Tibial artery (tissue), 4 donors: ENCODE data around the gene RECQL5.
A peak's percentile ranks its signal among the peaks of the same experiment; 100 is the strongest.

ENCODE experiments used
- DNase-seq, 2 donors: peaks; one replicate each; pipeline ENCODE4 v3.0.0-alpha.2; 2019
- H3K27ac ChIP-seq, 2 donors: fragments of 200-600 bp; sonication (generic) in 1 of 2; 1 replicate in 1 of 2; 2 replicates in 1 of 2; pipeline ENCODE4 v1.5.1; 2018 to 2019; ENCODE audit warnings: mild to moderate bottlenecking in 1 of 2
- H3K27me3 ChIP-seq, 2 donors: fragments of 200-600 bp; sonication (generic) in 1 of 2; one replicate each; pipeline versions ENCODE4 v1.5.1 to v1.6.0; 2016 to 2019
- H3K36me3 ChIP-seq, 3 donors: fragments of 200-600 bp; sonication (generic) in 2 of 3; one replicate each; pipeline ENCODE4 v1.5.1; 2016 to 2019; ENCODE audit warnings: mild to moderate bottlenecking in 2 of 3
- H3K4me1 ChIP-seq, 4 donors: fragments of 200-600 bp; sonication (generic) in 2 of 4; 1 replicate in 3 of 4; 2 replicates in 1 of 4; pipeline ENCODE4 v1.5.1; 2016 to 2019
- H3K4me3 ChIP-seq, 2 donors: fragments of 200-600 bp; sonication (generic) in 1 of 2; 1 replicate in 1 of 2; 2 replicates in 1 of 2; pipeline ENCODE4 v1.5.1; 2018 to 2019; ENCODE audit warnings: mild to moderate bottlenecking in 2 of 2
- H3K9me3 ChIP-seq, 3 donors: fragments of 200-600 bp; sonication (generic) in 1 of 3; one replicate each; pipeline ENCODE4 v1.5.1; 2016 to 2019
- intact Hi-C: fragments of 100-400 bp; cut with DNase I; formaldehyde crosslinking; loops from one replicate; pipeline ENCODE4 v1.15.0; 2023; ENCODE audit warnings: low total_unique reads
- TF ChIP-seq, protein P1 (sequence below), 2 experiments: fragments of 200-600 bp in 1 of 2; fragments of 450-650 bp in 1 of 2; IDR thresholded peaks; one replicate each; pipeline ENCODE4 v1.5.1; 2017 to 2019; ENCODE audit warnings: antibody characterized with exemption in 2 of 2, mild to moderate bottlenecking in 1 of 2, moderate library complexity in 1 of 2

RECQL5 gene

DNA sequence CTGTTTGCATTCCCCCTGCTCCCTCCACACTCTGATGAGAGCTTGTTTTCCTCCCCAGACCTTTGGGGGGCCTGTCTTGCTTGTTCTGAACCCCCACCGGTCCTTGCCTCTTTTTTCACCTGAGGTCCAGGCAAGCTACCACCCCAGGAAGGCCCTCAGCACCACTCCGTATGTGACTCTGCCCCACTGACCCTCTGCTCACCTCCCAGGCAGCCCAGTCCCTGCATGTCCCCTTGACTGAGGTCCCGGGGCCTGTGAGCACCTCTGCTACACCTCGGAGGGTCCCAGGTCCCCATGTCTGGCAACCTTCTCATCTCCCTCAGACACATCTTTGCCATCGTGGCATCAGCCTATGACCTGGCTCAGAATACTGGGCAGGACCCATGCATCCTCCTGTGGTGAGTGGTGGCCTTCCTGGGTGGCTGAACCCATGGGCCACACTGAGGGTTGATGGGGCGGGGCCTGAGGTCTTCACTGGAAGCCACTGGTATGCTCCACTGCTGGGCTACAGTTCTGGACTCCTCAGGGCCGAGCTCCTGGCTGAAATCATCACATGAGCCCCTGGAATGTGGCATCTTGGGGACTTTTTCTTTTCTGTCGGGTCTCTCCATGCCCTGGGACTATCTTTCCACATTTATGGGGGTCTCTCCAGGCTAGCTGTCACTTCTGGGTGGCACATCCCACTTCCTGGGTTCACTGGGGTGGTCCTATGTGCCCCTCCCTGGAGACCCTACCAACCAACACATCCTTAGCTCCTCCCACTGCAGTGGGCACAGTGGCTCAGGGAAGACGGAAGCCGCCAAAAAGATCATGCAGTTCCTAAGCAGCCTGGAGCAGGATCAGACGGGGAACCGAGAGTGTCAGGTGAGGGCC lies 75.9 kb downstream of the RECQL5 start:
- TF ChIP-seq, protein P1, sequence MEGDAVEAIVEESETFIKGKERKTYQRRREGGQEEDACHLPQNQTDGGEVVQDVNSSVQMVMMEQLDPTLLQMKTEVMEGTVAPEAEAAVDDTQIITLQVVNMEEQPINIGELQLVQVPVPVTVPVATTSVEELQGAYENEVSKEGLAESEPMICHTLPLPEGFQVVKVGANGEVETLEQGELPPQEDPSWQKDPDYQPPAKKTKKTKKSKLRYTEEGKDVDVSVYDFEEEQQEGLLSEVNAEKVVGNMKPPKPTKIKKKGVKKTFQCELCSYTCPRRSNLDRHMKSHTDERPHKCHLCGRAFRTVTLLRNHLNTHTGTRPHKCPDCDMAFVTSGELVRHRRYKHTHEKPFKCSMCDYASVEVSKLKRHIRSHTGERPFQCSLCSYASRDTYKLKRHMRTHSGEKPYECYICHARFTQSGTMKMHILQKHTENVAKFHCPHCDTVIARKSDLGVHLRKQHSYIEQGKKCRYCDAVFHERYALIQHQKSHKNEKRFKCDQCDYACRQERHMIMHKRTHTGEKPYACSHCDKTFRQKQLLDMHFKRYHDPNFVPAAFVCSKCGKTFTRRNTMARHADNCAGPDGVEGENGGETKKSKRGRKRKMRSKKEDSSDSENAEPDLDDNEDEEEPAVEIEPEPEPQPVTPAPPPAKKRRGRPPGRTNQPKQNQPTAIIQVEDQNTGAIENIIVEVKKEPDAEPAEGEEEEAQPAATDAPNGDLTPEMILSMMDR (IDR thresholded peaks at IDR 0.05) = no peak
- intact Hi-C loops = no loop called here
- H3K27me3 ChIP-seq = peaks cover 0 to 6% of the 10 kb centered on the region in 2 donors
- H3K4me3 ChIP-seq = no peak overlapping the region
- peaks cover 0 to 6% (median 0%) of the 10 kb centered on the region in 3 donors for H3K36me3 ChIP-seq
- peaks cover 0 to 27% (median 19%) of the 10 kb centered on the region in 4 donors for H3K4me1 ChIP-seq
- H3K27ac ChIP-seq = no peak overlapping the region
- DNase-seq = no peak
- H3K9me3 ChIP-seq = no peaks in the 10 kb centered on the region

DNA sequence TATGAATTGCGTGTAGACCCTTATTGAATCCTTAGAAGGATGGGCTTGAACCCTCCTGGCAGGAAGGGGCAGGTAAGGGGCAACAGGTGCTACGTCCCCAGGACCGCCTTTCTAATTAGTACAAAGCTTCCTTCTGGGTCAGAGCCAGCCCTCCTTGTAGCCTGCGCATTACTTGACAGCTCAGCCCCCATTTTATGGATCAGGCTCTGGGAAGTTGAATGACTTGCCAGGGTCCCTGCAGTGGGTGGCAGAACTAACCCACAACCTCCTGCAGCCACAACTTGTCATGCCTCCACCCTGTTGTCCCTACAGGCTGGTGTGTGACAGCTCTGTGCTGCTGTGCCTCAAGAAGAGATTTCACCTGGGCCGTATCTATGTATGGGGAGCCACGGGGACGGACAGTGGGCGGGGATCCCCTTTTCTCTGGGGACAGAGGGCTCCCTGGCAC lies 76.6 kb downstream of the RECQL5 start:
- Histone ChIP-seq H3K27me3 (peaks cover 0 to 6% of the 10 kb centered on the region in 2 donors), H3K27ac (no peak overlapping the region), H3K36me3 (peaks cover 0 to 3% (median 0%) of the 10 kb centered on the region in 3 donors), H3K9me3 (no peaks in the 10 kb centered on the region), H3K4me1 (peaks cover 0 to 27% (median 19%) of the 10 kb centered on the region in 4 donors), H3K4me3 (no peak overlapping the region)
- DNase-seq = no peak
- TF ChIP-seq, protein P1 (IDR thresholded peaks at IDR 0.05) = no peak
- intact Hi-C loops = no loop called here

DNA sequence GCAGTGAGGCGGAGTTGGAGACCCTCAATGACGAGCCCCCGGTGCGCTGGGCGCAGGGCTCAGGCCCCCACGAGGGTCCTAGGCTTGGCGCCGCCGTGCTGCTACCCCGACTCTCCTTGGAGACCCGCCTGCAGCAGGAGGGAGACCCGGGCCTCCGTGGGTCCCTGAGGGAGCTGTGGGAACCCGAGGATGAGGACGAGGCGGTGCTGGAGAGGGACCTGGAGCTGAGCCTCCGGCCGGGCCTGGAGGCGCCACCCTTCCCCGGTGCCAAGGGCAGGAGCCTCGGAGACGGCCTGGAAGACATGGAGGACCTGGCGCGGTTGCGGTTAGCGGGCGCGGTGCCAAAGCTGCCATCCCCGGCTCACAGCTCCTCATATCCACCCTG lies 77.0 kb downstream of the RECQL5 start:
- TF ChIP-seq, protein P1 (IDR thresholded peaks at IDR 0.05) = no peak
- peak overlapping the region; percentile 63 to 84 for H3K27ac ChIP-seq
- H3K4me3 ChIP-seq = peak overlapping the region; percentile 61
- no peak for DNase-seq
- no peaks in the 10 kb centered on the region for H3K36me3 ChIP-seq
- intact Hi-C loops = loop anchor here (5.0 kb wide), 2 partner anchors 68 to 163 kb away; no protein-coding TSS in a partner anchor
- H3K27me3 ChIP-seq = peaks cover 0 to 7% of the 10 kb centered on the region in 2 donors
- peaks cover 0 to 27% (median 19%) of the 10 kb centered on the region in 4 donors for H3K4me1 ChIP-seq
- no peaks in the 10 kb centered on the region for H3K9me3 ChIP-seq

DNA sequence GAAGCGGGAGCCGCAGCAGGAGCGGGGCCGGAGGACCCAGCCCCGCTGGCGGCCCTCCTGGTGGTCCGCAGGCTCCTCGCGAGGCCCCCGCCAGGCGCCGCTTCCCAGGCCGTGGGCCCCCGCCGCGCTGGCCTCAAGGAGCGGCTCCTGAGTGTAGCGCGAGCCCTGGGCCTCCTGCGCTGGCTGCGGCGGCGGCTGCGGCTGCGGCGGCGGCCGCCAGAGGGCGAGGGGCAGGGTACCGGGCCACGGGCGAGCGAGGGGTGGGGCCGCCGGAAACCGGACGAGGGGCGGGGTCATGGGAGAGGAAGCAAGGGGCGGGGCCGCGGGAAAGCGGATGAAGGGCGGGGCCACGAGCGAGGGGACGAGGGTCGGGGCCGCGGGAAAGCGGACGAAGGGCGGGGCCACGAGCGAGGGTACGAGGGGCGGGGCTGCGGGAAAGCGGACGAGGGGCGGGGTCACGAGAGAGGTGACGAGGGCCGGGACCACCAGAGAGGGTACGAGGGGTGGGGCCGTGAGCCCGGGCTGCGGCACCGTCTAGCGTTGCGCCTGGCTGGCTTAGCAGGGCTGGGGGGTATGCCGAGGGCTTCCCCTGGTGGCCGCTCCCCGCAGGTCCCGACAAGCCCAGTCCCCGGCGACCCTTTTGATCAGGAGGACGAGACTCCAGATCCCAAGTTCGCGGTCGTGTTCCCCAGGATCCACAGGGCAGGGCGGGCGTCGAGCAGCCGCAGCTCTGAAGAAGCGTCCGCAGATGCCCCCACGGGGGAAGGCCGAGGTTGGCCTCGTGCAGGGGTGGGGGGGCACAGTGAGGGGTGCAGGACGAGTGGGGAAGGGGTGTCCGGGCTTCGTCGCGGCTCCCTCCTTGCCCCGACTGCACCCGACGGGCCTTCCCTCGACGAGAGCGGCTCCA lies 77.7 kb downstream of the RECQL5 start:
- intact Hi-C loops = loop anchor here (5.0 kb wide), 2 partner anchors 67 to 162 kb away; no protein-coding TSS in a partner anchor

DNA sequence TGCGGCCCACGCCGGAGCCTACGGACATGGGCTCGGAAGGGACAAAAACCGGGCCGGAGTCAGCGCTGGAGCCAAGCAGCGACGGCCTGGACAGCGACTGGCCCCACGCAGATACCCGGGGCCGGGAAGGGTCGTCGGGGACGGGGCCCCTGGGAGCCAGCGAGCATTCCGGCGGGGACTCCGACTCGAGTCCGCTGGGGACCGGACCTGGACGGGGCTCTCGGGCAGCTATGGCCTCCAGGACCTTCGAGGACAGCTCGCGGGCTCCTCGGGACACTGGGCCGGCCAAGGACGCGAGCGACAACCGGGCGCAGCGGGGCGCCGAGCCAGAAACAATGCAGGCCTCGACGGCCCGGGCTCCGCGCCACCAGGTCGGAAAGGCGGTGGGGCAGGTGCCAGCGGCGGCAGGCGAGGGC lies 78.3 kb downstream of the RECQL5 start:
- intact Hi-C loops = loop anchor here (5.0 kb wide), 2 partner anchors 66 to 161 kb away; no protein-coding TSS in a partner anchor
- H3K4me1 ChIP-seq = peaks cover 0 to 27% (median 19%) of the 10 kb centered on the region in 4 donors
- TF ChIP-seq, protein P1 (IDR thresholded peaks at IDR 0.05) = no peak
- peak; percentile 32 to 75 for DNase-seq
- H3K9me3 ChIP-seq = no peaks in the 10 kb centered on the region
- peaks cover 0 to 12% of the 10 kb centered on the region in 2 donors for H3K27me3 ChIP-seq
- no peaks in the 10 kb centered on the region for H3K36me3 ChIP-seq
- H3K27ac ChIP-seq = peak overlapping the region; percentile 63 to 84
- peak overlapping the region; percentile 61 for H3K4me3 ChIP-seq

More for the DNA sequence above, 77.7 kb downstream of the RECQL5 start:
- Histone ChIP-seq H3K27me3 (peaks cover 0 to 12% of the 10 kb centered on the region in 2 donors), H3K27ac (peak overlapping the region; percentile 63 to 84), H3K9me3 (no peaks in the 10 kb centered on the region), H3K4me1 (peaks cover 0 to 27% (median 19%) of the 10 kb centered on the region in 4 donors), H3K4me3 (peak overlapping the region; percentile 61), H3K36me3 (no peaks in the 10 kb centered on the region)
- peak; percentile 93 to 96 for DNase-seq
- TF ChIP-seq, protein P1 (IDR thresholded peaks at IDR 0.05) = peak; percentile 74 to 85
